Left cardiac atrium (tissue), 4 donors: Measurements from ENCODE around the gene ALDH8A1. TPM values are rescaled to one million over a fixed set of nuclear protein-coding genes. Genes with fewer than 3 reads are reported as not detected.

Experiments
- ATAC-seq, 2 donors: fragments of 200-7000 bp; cut with Tn5 transposase; one replicate each; pipeline ENCODE4 v1.9.1; 2020; ENCODE audit warnings: mild to moderate bottlenecking in 2 of 2, moderate library complexity in 2 of 2
- DNase-seq: peaks from one replicate; pipeline ENCODE4 v3.0.0-alpha.2; 2020
- intact Hi-C, 2 donors: fragments of 100-400 bp; cut with DNase I; formaldehyde crosslinking; loops; one replicate each; pipeline versions ENCODE4 v1.14.1 to v1.15.1; 2022 to 2023
- microRNA-seq, 2 donors: library from miRNA; unstranded; fragments of <30 nt; microRNA quantifications; one replicate each; pipeline ENCODE4 v1.2.0, GENCODE V29; 2020
- total RNA-seq, 2 donors: library from RNA; stranded (reverse); fragmentation: NEBNext Ultra II Directional; extraction: Animal tissue kit (Norgen Biotek cat#: 25700); gene quantifications; one replicate each; pipeline ENCODE4 v1.2.1, GENCODE V29; 2021
- donor health status: DM: no; HTN: yes; CAD: no.
- donor health status: DM: no; HTN: yes; CAD: no; lungs with severe emphysema.
- donor health status: DM: yes; HTN: yes; CAD: no.
- donor health status: Dilated cardiomyopathy.

ALDH8A1 gene
- total RNA-seq, 2 donors from 2014 or later, result 0.41 to 0.55 TPM

DNA sequence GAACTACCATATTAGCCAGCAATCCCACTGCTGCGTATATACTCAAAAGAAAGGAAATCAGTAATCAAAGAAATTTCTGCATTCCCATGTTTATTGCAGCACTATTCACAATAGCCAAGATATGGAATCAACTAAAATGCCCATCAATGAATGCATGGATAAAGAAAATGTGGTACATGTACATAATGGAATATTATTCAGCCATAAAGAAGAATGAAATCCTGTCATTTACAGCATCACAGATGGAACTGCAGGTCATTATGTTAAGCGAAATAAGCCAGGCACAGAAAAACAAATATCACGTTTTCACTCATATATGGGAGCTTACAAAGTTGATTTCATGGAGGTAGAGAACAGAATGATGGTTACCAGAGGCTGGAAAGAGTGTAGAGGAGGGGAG is 65.1 kb downstream of the ALDH8A1 start:
- intact Hi-C loops, result loop anchor here (5.0 kb wide), 2 partner anchors 712 to 727 kb away; no protein-coding TSS in a partner anchor
- DNase-seq (no peak), ATAC-seq (no peak)

DNA sequence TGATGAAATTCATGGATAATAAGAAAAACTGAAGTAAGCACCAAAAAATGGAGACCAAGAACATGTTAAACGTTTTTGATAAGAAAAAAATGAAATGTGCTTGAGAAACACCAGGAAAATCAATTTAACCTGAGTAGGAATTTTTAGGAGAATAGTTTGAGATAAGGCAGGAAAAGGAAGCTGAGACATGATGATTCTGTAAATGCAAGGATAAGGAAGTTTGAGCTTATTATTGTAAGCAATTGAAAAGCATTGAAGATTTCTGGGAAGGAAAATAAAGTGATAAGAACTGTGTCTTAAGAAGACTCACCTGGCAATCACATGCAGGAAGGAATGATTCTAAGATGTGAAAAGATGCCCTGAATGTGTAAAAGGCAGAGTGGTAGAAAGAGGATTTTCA is 66.6 kb downstream of the ALDH8A1 start:
- intact Hi-C loops, result loop anchor here (2.0 to 5.0 kb wide), 3 partner anchors 711 to 727 kb away; no protein-coding TSS in a partner anchor
- ATAC-seq (no peak), DNase-seq (no peak)

DNA sequence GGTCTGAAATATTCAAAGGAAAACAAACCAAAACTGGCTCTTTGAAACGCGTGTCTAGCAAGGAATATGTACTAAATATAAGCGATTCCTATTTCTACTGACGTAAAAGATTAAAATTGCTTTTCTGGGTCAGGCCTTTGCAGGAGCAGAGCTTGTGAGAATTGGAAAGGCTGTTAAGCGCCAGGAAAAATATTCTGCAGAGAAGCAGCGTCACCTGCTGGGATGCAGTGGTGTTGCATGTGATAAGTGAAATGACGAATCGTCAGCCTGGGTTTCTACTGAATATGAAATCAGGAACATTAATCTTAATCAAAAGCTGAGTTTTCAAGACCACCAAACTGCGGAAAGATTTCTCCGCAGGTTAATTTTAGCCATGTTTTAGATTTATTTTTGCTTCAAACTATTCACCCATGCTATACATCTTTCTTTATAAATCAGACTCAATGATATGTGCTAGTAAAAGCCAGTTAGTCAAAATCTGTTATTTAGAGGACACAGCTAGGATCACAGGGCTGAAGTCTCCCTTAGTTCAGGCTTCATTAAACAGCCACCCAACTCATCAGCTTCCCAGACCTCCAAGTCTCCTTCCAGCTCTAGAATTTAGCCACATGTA is 67.4 kb downstream of the ALDH8A1 start:
- intact Hi-C loops, result loop anchor here (2.0 to 5.0 kb wide), 3 partner anchors 710 to 726 kb away; no protein-coding TSS in a partner anchor
- peak; percentile 70 to 86 for ATAC-seq
- DNase-seq, result peak; percentile 56

DNA sequence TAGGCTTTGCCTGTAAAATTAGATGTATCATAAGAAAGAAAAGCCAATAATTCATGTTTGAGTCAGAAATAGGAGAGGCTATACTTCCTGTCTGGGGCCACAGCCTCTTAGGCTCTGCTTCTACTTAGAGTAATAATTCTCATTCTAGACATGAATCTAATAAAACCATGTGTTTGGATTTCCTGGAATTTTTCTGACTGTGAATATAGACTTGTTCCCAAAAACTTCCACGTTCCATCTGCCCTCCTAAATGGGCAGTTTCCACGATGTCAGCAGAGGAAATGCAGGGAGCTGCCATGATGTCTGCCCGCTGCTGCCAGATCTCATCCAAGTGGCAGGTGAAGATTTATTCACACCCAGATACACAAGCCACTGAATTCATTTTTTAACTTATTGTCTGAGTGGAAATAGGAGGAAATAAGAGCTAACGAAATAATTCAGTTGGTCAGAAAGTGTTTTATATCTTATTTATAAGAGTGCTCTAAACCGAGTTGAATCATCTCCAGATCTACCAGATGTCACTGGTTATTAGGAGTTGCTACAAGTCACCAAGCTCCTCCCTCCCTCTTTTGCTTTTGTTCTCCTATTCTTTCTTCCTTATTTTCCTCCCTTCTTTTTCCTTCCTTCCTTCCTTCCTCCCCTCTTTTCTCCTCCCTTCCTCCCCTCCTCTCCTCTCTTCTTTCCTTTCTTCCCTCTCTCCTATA is 69.3 kb downstream of the ALDH8A1 start:
- no peak for ATAC-seq
- no peak for DNase-seq
- intact Hi-C loops, result loop anchor here (5.0 kb wide), 2 partner anchors 708 to 723 kb away; no protein-coding TSS in a partner anchor

DNA sequence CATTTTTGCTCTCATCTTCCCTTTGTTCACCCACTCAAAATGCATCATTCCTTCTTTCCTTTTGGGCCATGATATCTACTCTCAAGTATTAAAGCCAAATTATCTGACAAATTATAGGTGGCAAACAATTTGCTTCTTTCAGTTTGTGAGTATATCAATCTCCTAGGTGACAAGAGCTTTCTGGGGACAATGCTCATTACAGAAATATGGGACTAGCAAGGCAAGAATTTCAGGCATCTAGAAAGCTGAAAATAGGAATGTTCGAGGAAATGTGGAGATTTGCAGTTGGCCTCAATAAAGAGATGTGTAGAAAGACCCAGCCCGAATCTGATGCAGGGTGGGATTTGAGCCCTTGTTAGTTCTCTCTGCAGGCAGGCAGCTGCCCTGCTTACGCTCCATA is 71.8 kb downstream of the ALDH8A1 start:
- no peak for DNase-seq
- no peak for ATAC-seq
- intact Hi-C loops, result no loop called here

DNA sequence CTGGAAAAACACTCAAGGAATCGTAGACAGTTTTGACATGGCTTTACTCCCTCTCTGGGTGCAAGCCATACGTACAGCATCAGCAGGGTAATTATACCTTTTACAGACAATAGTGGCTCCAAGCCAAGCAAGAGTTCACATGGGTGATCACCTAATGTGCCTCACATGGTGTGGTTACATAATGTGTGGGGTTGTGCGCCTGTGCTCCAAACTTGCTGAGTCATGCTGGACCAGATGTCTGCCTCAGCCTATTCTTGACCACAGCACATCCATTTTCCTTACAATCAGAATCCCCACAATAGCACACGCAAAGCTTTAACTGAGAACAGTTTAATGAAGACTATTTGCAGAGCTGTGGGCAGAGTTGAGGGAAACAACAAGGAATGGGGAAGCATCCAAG is 74.5 kb downstream of the ALDH8A1 start:
- intact Hi-C loops, result no loop called here
- ATAC-seq (no peak), DNase-seq (no peak)

DNA sequence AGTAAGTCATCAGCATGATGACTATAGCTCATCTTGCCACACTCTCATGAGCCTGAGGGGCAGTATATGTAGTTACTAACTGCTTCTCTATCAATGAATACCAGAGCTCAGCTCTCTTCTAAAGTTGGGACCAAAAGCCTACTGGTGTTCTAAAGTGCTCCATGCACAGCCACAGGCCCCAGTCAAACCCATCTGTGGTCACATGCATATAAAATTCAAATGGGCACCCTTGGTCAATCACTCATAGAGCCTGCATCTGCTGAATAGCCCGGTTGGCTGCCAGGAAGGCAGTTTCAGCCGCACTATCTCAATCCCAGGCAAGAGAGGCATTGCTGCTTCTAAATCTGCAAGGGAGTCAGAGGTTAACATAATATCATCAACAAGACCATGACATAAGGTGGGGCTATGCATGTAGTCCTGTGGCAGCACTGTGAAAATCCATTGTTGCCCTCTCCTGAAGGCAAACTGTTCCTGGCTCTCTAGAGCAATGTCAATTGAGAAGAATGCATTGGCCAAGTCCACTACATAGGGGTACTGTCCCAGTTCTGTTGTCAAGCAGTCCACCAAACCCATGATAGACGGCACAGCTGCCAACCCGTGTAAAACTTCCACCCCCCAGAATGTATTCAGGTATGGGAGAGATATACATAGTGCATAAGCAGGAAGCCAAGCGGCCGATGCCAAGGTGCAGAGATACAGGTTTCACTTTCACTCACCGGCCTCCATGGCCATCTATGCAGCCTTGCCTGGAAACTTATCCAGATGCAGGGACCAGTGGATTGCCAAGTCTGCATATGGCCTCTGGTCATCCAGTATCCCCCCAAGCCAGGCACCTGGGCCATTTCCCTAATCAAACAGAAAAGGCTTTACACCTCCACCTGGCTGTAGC is 76.2 kb downstream of the ALDH8A1 start:
- intact Hi-C loops, result no loop called here
- ATAC-seq (no peak), DNase-seq (no peak)

DNA sequence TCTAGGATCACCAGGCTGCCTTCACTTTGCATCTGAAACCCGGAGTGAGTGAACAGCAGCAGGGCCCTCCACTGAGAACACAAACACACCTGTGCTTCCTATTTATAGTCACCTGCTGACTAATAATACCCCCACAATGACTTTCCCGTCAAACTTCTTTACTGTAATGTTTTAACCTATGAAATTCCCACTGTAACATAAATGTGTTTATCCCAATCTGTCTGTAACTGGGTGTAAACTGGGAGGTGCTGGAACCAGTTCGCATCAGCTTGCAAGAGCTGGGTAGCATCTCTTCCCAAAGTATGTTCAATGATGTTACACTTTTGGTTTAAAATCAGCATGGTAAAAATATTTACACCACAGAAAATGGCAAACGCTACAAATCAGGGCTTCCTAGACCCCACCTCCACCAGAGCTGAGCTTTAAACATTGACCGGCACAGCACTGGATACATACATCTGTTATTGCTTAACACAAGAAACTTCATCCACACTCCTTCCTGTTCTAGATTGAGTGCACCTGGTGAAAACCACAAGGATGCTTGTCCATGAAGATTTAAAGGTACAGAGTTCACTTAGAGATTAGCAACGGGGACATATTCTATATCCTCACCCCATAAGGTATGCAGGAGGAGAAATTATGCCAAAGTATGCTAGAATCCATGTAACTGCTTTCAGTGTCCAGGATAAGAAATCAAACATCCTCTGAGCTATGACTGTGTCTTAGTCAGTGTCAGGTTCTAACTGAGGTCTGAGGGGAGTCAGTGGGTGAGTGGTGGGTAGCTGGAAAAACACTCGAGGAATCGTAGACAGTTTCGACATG is 79.0 kb downstream of the ALDH8A1 start:
- DNase-seq, result no peak
- intact Hi-C loops, result no loop called here
- no peak for ATAC-seq

DNA sequence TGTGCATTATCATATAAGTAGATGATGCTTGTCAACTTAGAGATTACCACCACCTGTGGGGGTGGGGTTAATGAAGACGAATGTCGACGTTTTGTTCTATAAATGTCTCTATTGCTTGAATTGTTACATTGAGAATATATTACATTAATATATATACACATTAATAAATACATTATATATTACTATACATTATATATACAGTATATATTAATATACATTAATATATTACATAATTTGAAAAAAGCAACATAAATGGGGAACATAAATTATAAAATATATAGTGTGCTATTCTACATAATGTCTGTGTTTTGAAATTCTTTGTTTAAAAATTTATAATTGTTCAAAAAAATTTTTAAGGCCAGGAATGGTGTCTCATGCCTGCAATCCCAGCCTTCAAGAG is 81.1 kb downstream of the ALDH8A1 start:
- DNase-seq, result no peak
- intact Hi-C loops, result no loop called here
- no peak for ATAC-seq

Small RNA genes within 50 kb of the gene (microRNA-seq; reads per million reads assigned to microRNA genes)
- 0 reads per million in 2 donors for gene MIR3662

Other genes starting within 250 kb of the ALDH8A1 start
- 10 to 100 TPM; 61.3 to 69.5 TPM for gene HBS1L, start 104.7 kb upstream of the ALDH8A1 start, total RNA-seq
- under 1 TPM in 1 of 2 donors, not detected in 1; 0.24 TPM for gene MYB, start 231.2 kb upstream of the ALDH8A1 start, total RNA-seq